GM19468 (cell line): ENCODE measurements around the gene CCNI2.

Experiments
- ATAC-seq: cut with Tn5 transposase; IDR thresholded peaks from one replicate; pipeline ENCODE4 v1.9.1; 2021; ENCODE audit warnings: mild to moderate bottlenecking, moderate library complexity, moderate number of reproducible peaks; ENCODE audit not compliant: unreplicated experiment; ENCODE audit errors: extremely low read depth

The CCNI2 gene

GRCh38 chr5:132748522-132749000 lies 1.3 kb downstream of the CCNI2 start:
- ATAC-seq: no peak

GRCh38 chr5:132749506-132749905 lies 2.3 kb downstream of the CCNI2 start:
- no peak for ATAC-seq

- ATAC-seq: no peak
Measured at GRCh38 chr5:132750471-132751230, 3.4 kb downstream of the CCNI2 start.

GRCh38 chr5:132751444-132751843 lies 4.2 kb downstream of the CCNI2 start:
- no peak for ATAC-seq

- no peak for ATAC-seq
Measured at GRCh38 chr5:132751971-132752580, 4.8 kb downstream of the CCNI2 start.

- no peak for ATAC-seq
Measured at GRCh38 chr5:132752581-132753125, 5.4 kb downstream of the CCNI2 start.

GRCh38 chr5:132753135-132753987 lies 6.1 kb downstream of the CCNI2 start:
- no peak for ATAC-seq

- no peak for ATAC-seq
Measured at GRCh38 chr5:132754111-132754510, 6.9 kb downstream of the CCNI2 start.

GRCh38 chr5:132754947-132755346 lies 7.7 kb downstream of the CCNI2 start:
- ATAC-seq: no peak

- no peak for ATAC-seq
Measured at GRCh38 chr5:132756542-132756941, 9.3 kb downstream of the CCNI2 start.

GRCh38 chr5:132758451-132758850 lies 11.2 kb downstream of the CCNI2 start:
- ATAC-seq: no peak

GRCh38 chr5:132759114-132760048 lies 12.2 kb downstream of the CCNI2 start:
- ATAC-seq: no peak

GRCh38 chr5:132760049-132760420 lies 12.8 kb downstream of the CCNI2 start:
- no peak for ATAC-seq

- ATAC-seq: no peak
Measured at GRCh38 chr5:132760601-132761317, 13.5 kb downstream of the CCNI2 start.

GRCh38 chr5:132761321-132762240 lies 14.4 kb downstream of the CCNI2 start:
- no peak for ATAC-seq

GRCh38 chr5:132762246-132763000 lies 15.2 kb downstream of the CCNI2 start:
- ATAC-seq: no peak
